Mucosa of descending colon (tissue), 3 donors: Measurements from ENCODE around the gene KRT36. TPM values are rescaled to one million over a fixed set of nuclear protein-coding genes. Genes with fewer than 3 reads are reported as not detected.
A peak's percentile ranks its signal among the peaks of the same experiment; 100 is the strongest.

Experiments used
- ATAC-seq: fragments of 200-7000 bp; cut with Tn5 transposase; one replicate; pipeline ENCODE4 v1.9.1; 2020; ENCODE audit warnings: mild to moderate bottlenecking, moderate library complexity
- DNase-seq, 3 donors: peaks; one replicate each; pipeline ENCODE4 v3.0.0-alpha.2; 2020
- H3K36me3 ChIP-seq: fragments of 200-600 bp; one replicate; pipeline ENCODE4 v1.8.0; 2021; ENCODE audit warnings: low read depth, mild to moderate bottlenecking
- H3K4me1 ChIP-seq: fragments of 200-600 bp; one replicate; pipeline ENCODE4 v1.8.0; 2021; ENCODE audit warnings: low read depth, mild to moderate bottlenecking
- H3K4me3 ChIP-seq: fragments of 200-600 bp; one replicate; pipeline ENCODE4 v1.8.0; 2021; ENCODE audit warnings: mild to moderate bottlenecking
- H3K9me3 ChIP-seq: fragments of 200-600 bp; one replicate; pipeline ENCODE4 v1.8.0; 2021; ENCODE audit warnings: mild to moderate bottlenecking
- intact Hi-C, 2 donors: fragments of 100-400 bp; cut with DNase I in 1 of 2; cut with micrococcal nuclease in 1 of 2; formaldehyde crosslinking; loops; one replicate each; pipeline versions ENCODE4 v1.11.0 to v1.11.1; 2022; cut with DNase I, micrococcal nuclease
- total RNA-seq, 3 donors: library from RNA; stranded (reverse); fragmentation: NEBNext Ultra II Directional in 2 of 3; extraction: Animal tissue kit (Norgen Biotek cat#: 25700) in 2 of 3; gene quantifications; one replicate each; pipeline versions ENCODE4 v1.2.1 to v1.2.4, GENCODE V29; 2021 to 2023
- TF ChIP-seq, protein P1 (sequence below): fragments of 200-600 bp; IDR thresholded peaks from one replicate; pipeline ENCODE4 v1.8.0; 2022; ENCODE audit warnings: antibody characterized with exemption, mild to moderate bottlenecking
- donor health status: DM: no; HTN: no; CAD: no; lungs with moderate emphysema.
- donor health status: DM: no; HTN: no; CAD: no.
- donor health status: DM: no; HTN: yes; CAD: no.

KRT36 gene
- total RNA-seq, 3 donors from 2014 or later: not detected

DNA sequence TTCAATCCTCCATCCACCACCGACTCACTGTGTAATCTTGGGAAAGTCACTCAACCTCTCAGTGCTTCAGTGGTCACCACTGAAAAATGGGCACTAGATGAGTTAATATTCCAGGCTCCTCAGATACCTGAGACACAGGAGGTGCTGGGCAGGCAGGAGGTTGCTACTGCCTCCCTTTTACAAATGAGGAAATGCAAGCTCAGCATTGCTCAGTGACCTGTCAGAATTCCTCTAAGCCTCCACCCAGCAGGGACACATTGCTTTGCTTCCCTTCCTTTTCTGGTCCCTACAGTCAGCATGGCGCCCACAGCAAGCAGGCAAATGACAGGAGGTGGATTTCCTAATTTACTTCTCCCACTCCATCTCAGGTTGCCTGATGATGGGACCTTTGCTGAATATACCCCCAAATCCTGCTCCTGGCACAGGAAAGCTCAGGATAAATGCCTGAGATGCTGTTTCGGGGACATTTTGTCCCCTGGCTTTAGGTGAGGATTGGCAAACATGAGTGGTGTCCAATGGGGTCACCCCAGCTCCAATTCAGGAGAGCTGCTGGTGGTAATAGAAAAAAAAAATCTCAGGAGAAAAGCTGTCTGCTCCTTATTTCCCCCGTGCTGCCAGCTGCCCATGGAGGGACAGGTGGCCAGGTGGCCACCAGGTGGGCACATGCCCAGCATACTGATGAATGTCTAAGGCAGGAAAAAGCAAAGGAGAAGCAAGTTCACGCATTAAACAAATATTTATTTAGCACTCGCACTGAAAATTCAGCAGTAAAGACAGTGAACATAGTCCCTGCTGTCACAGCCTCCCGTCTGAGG is 20.7 kb upstream of the KRT36 start:
- H3K36me3 ChIP-seq: no peaks in the 10 kb centered on the region
- DNase-seq (no peak), ATAC-seq (peak; percentile 64)
- H3K9me3 ChIP-seq: no peaks in the 10 kb centered on the region
- H3K4me1 ChIP-seq: peaks cover 14% of the 10 kb centered on the region
- intact Hi-C loops: no loop called here
- H3K4me3 ChIP-seq: no peak overlapping the region
- TF ChIP-seq, protein P1, sequence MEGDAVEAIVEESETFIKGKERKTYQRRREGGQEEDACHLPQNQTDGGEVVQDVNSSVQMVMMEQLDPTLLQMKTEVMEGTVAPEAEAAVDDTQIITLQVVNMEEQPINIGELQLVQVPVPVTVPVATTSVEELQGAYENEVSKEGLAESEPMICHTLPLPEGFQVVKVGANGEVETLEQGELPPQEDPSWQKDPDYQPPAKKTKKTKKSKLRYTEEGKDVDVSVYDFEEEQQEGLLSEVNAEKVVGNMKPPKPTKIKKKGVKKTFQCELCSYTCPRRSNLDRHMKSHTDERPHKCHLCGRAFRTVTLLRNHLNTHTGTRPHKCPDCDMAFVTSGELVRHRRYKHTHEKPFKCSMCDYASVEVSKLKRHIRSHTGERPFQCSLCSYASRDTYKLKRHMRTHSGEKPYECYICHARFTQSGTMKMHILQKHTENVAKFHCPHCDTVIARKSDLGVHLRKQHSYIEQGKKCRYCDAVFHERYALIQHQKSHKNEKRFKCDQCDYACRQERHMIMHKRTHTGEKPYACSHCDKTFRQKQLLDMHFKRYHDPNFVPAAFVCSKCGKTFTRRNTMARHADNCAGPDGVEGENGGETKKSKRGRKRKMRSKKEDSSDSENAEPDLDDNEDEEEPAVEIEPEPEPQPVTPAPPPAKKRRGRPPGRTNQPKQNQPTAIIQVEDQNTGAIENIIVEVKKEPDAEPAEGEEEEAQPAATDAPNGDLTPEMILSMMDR: no peak

DNA sequence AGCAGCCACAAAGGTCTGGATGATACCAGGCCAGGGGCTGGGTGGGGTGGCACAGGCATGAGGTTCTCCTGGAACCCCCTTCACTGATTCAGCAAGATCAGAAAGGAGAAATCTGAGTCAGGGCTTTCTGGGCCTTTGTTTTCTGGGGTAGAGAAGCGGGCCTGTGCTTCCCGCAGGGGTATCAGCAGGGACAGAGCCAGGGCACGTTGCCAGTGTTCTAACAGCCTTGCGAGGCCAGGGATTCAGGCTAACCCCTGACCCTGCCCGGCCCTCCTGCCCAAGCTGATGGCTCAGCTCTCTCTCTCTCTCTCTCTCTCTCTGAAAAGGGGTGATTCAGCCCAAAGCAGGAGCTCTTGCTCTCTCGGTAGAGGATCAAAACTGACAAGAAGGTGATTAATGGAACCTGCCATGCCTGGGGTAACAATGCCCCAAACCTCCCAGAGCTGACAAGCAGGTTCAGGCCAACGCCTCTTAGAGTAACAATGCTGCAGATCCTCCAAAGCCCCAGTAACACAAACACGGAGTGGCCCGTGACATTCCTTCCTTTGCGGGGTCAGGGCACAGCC is 17.7 kb upstream of the KRT36 start:
- Histone ChIP-seq H3K36me3 (no peaks in the 10 kb centered on the region), H3K9me3 (no peaks in the 10 kb centered on the region), H3K4me3 (no peak overlapping the region), H3K4me1 (peaks cover 14% of the 10 kb centered on the region)
- ATAC-seq: no peak
- DNase-seq: no peak
- intact Hi-C loops: no loop called here
- TF ChIP-seq, protein P1: no peak

DNA sequence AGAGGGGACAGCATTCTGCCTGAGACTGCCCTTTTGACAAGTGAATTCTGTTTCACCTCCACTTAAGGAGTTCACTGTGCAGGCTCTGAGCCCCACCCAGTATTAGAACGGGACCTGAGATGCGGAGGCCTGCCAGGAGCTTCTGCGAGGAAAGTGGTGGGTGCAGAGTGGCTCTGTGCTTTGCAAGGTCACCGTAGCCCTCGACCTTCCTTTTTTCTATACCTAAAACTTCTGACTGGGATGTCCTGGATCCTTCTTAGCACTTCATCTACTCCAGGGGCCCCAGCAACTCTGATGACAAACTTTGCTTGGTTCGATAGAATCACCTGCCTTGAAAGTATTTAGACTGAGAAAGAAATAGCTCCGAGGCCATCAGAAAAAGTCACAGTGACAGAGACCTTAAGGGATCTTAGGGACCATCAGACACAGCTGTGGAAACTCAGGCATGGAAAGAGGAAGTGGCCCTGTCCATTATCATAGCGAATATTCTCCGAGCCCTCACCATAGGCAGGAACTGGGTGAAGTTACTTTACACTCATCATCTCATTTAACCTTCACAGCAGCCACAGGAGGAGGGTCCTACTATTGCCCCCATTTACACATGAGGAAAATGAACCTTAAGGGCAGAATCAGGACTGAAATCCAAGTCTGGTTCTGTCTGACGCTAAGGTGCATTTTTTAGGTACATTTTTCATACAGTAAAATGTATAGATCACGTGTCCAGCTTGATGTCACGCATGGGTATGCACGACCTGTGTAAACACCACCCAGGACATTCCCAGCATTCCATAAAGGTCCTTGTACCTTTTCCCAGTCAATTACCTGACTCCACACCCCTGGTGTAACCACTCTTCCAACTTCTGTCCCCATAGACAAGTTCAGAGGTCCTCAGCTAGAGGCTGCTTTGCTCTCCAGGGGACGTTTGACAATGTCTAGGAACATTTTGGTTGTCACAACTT is 16.4 kb upstream of the KRT36 start:
- intact Hi-C loops: no loop called here
- no peaks in the 10 kb centered on the region for H3K9me3 ChIP-seq
- DNase-seq (no peak), ATAC-seq (no peak)
- TF ChIP-seq, protein P1: no peak
- H3K4me3 ChIP-seq: no peak overlapping the region
- no peaks in the 10 kb centered on the region for H3K36me3 ChIP-seq
- H3K4me1 ChIP-seq: peaks cover 8% of the 10 kb centered on the region

DNA sequence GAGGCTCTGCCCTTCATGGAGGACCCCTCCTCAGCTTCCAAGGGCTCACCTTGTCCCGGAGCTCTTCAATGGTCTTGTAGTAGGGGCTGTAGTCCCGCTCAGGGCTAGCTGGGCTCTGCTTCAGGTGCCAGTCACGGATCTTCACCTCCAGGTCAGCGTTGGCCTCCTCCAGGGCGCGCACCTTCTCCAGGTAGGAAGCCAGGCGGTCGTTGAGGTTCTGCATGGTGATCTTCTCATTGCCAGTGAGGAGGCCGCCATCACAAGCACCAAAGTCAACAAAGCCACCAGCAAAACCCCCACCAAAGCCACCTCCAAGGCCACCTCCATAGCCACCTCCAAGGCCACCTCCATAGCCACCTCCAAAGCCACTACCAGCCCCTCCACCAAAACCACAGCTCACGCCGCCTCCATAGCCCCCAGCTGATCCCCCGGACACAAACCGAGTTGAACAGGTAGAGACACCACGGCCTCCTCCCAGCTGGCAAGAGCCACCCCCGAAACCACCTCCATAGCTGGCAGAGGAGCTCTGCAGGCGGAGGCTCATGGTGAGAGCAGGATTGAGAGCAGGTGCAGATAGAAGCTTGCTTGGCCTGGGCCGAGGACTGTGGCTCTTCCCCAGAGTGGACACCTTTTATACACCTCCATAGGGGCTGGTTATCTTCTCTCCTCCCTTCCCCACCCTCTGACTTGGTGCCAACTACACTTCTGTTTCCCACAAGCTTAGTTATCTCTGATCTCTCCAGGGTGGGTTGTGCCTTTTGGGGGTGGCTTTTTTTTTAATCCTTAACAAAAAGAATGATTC is 15.5 kb upstream of the KRT36 start, which contains the start of gene KRT13:
Gene KRT13, minus strand, starts transcription at position 606 of the 802 bp plus-strand sequence. Its CDS starts 62 bp downstream, at position 544.
- Histone ChIP-seq H3K4me1 (peaks cover 1% of the 10 kb centered on the region), H3K36me3 (no peaks in the 10 kb centered on the region), H3K4me3 (no peak within 1 kb of the TSS), H3K9me3 (no peaks in the 10 kb centered on the region)
- intact Hi-C loops: no loop called here
- ATAC-seq: no peak
- DNase-seq: no peak
- TF ChIP-seq, protein P1: no peak
